NT2/D1 (cell line): ENCODE measurements around the gene PRRG1.
"Not testable (repeated sequence)": the region's sequence is repeated elsewhere in the genome, so short reads cannot be mapped to it uniquely, and the experiment has no call there.

Experiments used
- SUZ12 ChIP-seq: IDR thresholded peaks from 2 replicates; pipeline ENCODE4 v1.6.1; 2011; ENCODE audit not compliant: insufficient read length, insufficient read depth; ENCODE audit errors: extremely low read depth
- YY1 ChIP-seq: IDR thresholded peaks from 2 replicates; pipeline ENCODE4 v1.6.1; 2011; ENCODE audit not compliant: insufficient read length, insufficient read depth
- ZNF274 ChIP-seq: IDR thresholded peaks from 2 replicates; pipeline ENCODE4 v1.6.1; 2011; ENCODE audit warnings: mild to moderate bottlenecking, low read depth, low read length

GRCh38 chrX:37305238-37305637, 43.9 kb upstream of the PRRG1 start:
- TF ChIP-seq YY1, ZNF274, SUZ12: not testable (repeated sequence)
